NCI-H460 (cell line): ENCODE data around the gene ENTREP1. TPM values are rescaled to one million over a fixed set of nuclear protein-coding genes. Genes with fewer than 3 reads are reported as not detected.
"Not testable (repeated sequence)": the region's sequence is repeated elsewhere in the genome, so short reads cannot be mapped to it uniquely, and the experiment has no call there.

Source experiments
- DNase-seq: peaks from one replicate; pipeline ENCODE4 v3.0.0-alpha.2; 2016; ENCODE audit warnings: low read depth; ENCODE audit errors: extremely low read depth
- total RNA-seq: library from RNA; depleted of rRNA; stranded (reverse); fragments of >200 nt; shearing (Covaris generic); gene quantifications from 2 replicates; pipeline ENCODE4 v1.2.3, GENCODE V29; 2014; rRNA removed

Gene ENTREP1
- total RNA-seq, 1 experiment from 2014 or later = 0.15 TPM

DNA sequence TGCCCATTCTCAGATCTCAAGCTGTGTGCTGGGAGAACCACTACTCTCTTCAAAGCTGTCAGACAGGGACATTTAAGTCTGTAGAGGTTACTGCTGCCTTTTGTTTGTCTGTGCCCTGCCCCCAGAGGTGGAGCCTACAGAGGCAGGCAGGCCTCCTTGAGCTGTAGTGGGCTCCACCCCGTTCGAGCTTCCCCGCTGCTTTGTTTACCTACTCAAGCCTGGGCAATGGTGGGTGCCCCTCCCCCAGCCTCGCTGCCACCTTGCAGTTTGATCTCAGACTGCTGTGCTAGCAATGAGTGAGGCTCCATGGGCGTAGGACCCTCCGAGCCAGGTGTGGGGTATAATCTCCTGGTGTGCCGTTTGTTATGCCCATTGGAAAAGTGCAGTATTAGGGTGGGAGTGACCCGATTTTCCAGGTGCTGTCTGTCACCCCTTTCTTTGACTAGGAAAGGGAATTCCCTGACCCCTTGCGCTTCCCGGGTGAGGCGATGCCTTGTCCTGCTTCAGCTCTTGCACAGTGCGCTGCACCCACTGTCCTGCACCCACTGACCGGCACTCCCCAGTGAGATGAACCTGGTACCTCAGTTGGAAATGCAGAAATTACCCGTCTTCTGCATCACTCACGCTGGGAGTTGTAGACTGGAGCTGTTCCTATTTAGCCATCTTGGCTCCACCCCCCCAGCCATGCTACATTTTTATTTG lies 115.4 kb downstream of the ENTREP1 start:
- not testable (repeated sequence) for DNase-seq

Other genes starting within 250 kb of the ENTREP1 start
- 6.2 and 6.5 TPM in 2 replicates for gene TJP2, start 150.9 kb upstream of the ENTREP1 start, total RNA-seq